Mammary epithelial cell (primary cell): Measurements from ENCODE around the gene SHROOM2.

Experiments
- CTCF ChIP-seq, 2 donors: IDR thresholded peaks in 1 of 2; conservative IDR thresholded peaks in 1 of 2; 2 replicates each; pipeline ENCODE4 v1.5.1; 2011 to 2012; ENCODE audit warnings: inconsistent platforms in 2 of 2, low read length in 2 of 2, mild to moderate bottlenecking in 2 of 2, control low read depth in 1 of 2, low read depth in 1 of 2; ENCODE audit not compliant: insufficient read depth in 1 of 2; ENCODE audit errors: extremely low read depth in 1 of 2
- EZH2 ChIP-seq: IDR thresholded peaks from 2 replicates; pipeline ENCODE4 v1.6.1; 2012; ENCODE audit warnings: low read length, inconsistent platforms, borderline replicate concordance

- TF ChIP-seq CTCF (conservative IDR thresholded peaks at IDR 0.05 in 1 of 2, IDR thresholded peaks at IDR 0.05 in 1 of 2; ENCODE audit: extremely low read depth in 1 of 2, insufficient read depth in 1 of 2, low read depth in 1 of 2, low read length in 2 of 2) (no peak), EZH2 (no peak)
Observed at GRCh38 chrX:9825129-9825790, 39.0 kb downstream of the SHROOM2 start.
